ENCODE measurements around the gene PHTF2. TPM values are rescaled to one million over a fixed set of nuclear protein-coding genes. Genes with fewer than 3 reads are reported as not detected.
"Not testable (repeated sequence)": the region's sequence is repeated elsewhere in the genome, so short reads cannot be mapped to it uniquely, and the experiment has no call there.

PHTF2 gene
- total and polyA plus RNA-seq, 12 donors, result 12.8 to 29.1 (median 25.1) TPM

DNA sequence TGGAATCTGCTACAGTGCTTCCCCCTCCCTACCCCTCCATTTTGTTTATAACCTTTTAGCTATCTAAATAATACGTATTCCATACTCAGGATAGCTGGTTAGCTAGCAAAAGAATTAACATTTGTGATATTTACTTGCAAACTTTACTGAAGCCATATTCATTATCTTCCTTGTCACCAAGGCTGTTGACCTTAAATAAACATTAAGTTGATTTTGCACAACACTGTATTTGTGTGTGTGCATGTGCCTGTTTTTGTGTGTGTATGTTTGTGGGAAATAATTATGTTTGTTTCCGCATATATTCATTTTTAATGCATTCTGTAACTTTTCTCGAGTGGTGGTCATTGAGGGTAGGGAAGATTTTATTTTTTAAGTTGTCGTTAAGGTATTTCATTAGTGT is 16.2 kb upstream of the PHTF2 start:
- Histone ChIP-seq H3K4me3 (no peak overlapping the region), H3K36me3 (peaks cover 0 to 68% (median 14%) of the 10 kb centered on the region in 9 donors), H3K27me3 (no peaks in the 10 kb centered on the region), H3K27ac (no peak overlapping the region), H3K9me3 (peaks cover 0 to 11% (median 0%) of the 10 kb centered on the region in 11 donors), H3K4me1 (peaks cover 0 to 7% (median 0%) of the 10 kb centered on the region in 9 donors)
- DNase-seq (no peak), ATAC-seq (no peak)
- TF ChIP-seq CTCF (IDR thresholded peaks at IDR 0.05), result no peak
- WGBS, 2 donors, result 97 to 98% methylated on average over 4 of the region's 4 CpGs
- intact Hi-C loops (cut with DNase I), result no loop called here

GRCh38 chr7:77783111-77783510 is 15.5 kb upstream of the PHTF2 start:
- DNase-seq, result no peak
- no peaks in the 10 kb centered on the region for H3K27me3 ChIP-seq
- 80 to 93% methylated on average over 1 of the region's 1 CpG for WGBS, 2 donors
- H3K36me3 ChIP-seq, result peaks cover 0 to 64% (median 14%) of the 10 kb centered on the region in 9 donors
- no peak for ATAC-seq
- H3K27ac ChIP-seq, result no peak overlapping the region
- H3K9me3 ChIP-seq, result peaks cover 0 to 11% (median 0%) of the 10 kb centered on the region in 11 donors
- H3K4me1 ChIP-seq, result peaks cover 0 to 7% (median 0%) of the 10 kb centered on the region in 9 donors
- H3K4me3 ChIP-seq, result no peak overlapping the region
- intact Hi-C loops (cut with DNase I), result no loop called here
- no peak for TF ChIP-seq CTCF (IDR thresholded peaks at IDR 0.05)

- no peak for DNase-seq
- H3K4me3 ChIP-seq, result no peak overlapping the region
- H3K4me1 ChIP-seq, result peaks cover 0 to 7% (median 0%) of the 10 kb centered on the region in 9 donors
- no peak overlapping the region for H3K27ac ChIP-seq
- intact Hi-C loops (cut with DNase I), result no loop called here
- no peak for ATAC-seq
- no peaks in the 10 kb centered on the region for H3K27me3 ChIP-seq
- 79 to 88% methylated on average over 3 of the region's 3 CpGs for WGBS, 2 donors
- H3K36me3 ChIP-seq, result peaks cover 0 to 60% (median 11%) of the 10 kb centered on the region in 9 donors
- H3K9me3 ChIP-seq, result peaks cover 0 to 11% (median 0%) of the 10 kb centered on the region in 11 donors
- TF ChIP-seq CTCF (IDR thresholded peaks at IDR 0.05), result no peak
Observed at GRCh38 chr7:77783545-77783944, 15.0 kb upstream of the PHTF2 start.

DNA sequence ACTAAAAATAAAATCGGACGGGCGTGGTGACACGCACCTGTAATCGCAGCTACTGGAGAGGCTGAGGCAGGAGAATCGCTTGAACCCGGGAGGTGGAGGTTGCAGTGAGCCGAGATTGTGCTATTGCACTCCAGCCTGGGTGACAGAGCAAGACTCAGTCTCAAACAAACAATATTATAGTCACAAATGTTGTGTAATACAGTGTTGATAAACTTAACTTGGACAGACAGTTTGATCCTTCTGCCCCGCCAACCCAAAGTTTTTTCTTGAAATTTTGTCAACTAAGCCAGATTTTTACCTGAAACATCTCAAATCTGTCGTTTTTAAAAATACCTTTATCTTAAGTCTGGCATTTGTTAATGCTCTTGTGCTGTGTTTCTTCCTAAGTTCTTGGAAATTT is 14.1 kb upstream of the PHTF2 start:
- 95 to 97% methylated on average over 10 of the region's 10 CpGs for WGBS, 2 donors
- not testable (repeated sequence) for H3K27ac ChIP-seq

GRCh38 chr7:77786018-77786417 is 12.6 kb upstream of the PHTF2 start:
- ATAC-seq, result no peak
- H3K4me1 ChIP-seq, result peaks cover 0 to 7% (median 0%) of the 10 kb centered on the region in 9 donors
- no peak overlapping the region for H3K4me3 ChIP-seq
- no peak overlapping the region for H3K27ac ChIP-seq
- peaks cover 0 to 11% (median 0%) of the 10 kb centered on the region in 11 donors for H3K9me3 ChIP-seq
- intact Hi-C loops (cut with DNase I), result no loop called here
- no peak for TF ChIP-seq CTCF (IDR thresholded peaks at IDR 0.05)
- H3K27me3 ChIP-seq, result no peaks in the 10 kb centered on the region
- DNase-seq, result no peak
- H3K36me3 ChIP-seq, result peaks cover 0 to 35% (median 0%) of the 10 kb centered on the region in 9 donors
- 95 to 99% methylated on average over 3 of the region's 3 CpGs for WGBS, 2 donors

More for the DNA sequence above, 14.1 kb upstream of the PHTF2 start:
- DNase-seq; ATAC-seq; H3K27me3 ChIP-seq; H3K4me1 ChIP-seq; H3K4me3 ChIP-seq; intact Hi-C loops (cut with DNase I): not testable (repeated sequence)
- peaks cover 0 to 11% (median 0%) of the 10 kb centered on the region in 11 donors for H3K9me3 ChIP-seq
- H3K36me3 ChIP-seq, result peaks cover 0 to 51% (median 3%) of the 10 kb centered on the region in 9 donors
